ENCODE measurements around the gene KCP.

DNA sequence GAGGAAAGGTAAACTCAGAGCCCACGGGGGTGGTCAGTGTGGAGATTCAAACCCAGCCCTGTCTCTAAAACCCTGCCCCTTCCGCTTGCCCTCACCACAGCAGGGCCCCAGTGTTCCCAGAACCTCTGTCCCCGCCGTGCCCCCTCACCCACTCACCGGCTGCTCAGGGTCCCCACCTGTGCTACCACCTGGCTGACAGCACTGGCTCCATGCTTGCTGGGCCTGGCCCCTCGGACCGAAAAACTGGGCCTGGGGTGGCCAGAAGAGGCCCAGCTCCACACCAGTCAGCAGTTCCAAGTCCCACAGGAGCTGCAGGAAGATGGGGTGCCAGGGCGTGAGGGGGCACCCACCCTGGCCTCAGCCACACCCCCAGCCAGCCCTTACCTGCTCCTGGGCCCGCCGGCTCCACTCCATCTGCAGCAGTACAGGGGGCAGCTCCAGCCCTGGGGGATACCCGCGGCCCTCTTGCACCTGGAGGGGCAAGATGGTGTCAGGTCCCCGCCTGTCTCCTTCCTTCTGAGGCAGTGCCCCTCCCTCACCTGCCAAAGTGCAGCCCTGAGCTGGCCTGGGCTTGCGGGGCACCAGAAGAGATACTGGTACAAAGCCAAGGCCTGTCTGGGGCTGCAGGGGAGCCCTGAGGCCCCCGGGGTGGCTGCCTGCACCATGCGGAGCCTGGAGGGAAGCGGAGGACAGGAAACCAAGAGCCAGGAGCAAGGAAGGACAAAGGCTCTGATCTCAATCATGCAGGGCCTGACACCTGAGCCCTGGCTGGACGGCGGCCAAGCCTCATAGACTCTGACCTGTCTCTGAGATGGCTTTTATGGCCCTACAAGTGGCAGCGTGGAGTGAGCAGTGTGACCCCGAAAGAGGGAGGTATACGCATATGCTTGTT, 36.1 kb downstream of the KCP start:
- TF ChIP-seq, protein P1, sequence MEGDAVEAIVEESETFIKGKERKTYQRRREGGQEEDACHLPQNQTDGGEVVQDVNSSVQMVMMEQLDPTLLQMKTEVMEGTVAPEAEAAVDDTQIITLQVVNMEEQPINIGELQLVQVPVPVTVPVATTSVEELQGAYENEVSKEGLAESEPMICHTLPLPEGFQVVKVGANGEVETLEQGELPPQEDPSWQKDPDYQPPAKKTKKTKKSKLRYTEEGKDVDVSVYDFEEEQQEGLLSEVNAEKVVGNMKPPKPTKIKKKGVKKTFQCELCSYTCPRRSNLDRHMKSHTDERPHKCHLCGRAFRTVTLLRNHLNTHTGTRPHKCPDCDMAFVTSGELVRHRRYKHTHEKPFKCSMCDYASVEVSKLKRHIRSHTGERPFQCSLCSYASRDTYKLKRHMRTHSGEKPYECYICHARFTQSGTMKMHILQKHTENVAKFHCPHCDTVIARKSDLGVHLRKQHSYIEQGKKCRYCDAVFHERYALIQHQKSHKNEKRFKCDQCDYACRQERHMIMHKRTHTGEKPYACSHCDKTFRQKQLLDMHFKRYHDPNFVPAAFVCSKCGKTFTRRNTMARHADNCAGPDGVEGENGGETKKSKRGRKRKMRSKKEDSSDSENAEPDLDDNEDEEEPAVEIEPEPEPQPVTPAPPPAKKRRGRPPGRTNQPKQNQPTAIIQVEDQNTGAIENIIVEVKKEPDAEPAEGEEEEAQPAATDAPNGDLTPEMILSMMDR (conservative IDR thresholded peaks at IDR 0.05) = no peak
- TF ChIP-seq EZH2 (IDR thresholded peaks at IDR 0.05; ENCODE audit: low read depth) = no peak

All from PC-9 (cell line).